HG03139 (cell line): ENCODE data around the gene PMFBP1.

Experiments used
- ATAC-seq: cut with Tn5 transposase; IDR thresholded peaks from one replicate; pipeline ENCODE4 v1.9.1; 2021; ENCODE audit not compliant: unreplicated experiment

The PMFBP1 gene

DNA sequence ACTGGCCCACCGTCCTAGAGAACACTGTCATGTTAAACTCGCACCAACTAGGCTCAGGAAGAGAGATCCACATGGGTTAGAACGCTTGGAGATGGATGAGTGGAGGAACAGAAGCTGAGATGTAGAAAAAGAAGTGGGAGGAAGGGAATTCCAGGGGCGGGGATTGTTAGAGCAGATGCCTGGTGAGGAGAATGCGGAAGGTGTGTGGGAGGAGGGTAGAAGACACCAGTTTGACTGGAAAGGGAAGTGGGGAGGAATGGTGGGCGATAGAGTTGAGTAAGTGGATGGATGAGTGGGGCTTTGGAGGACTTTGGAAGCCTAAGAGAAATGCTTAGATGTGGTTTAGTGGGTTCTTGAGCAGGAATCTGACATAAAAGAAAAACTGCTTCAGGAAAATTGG, 40.9 kb downstream of the PMFBP1 start:
- no peak for ATAC-seq

GRCh38 chr16:72129976-72130656, 41.8 kb downstream of the PMFBP1 start:
- no peak for ATAC-seq

- no peak for ATAC-seq
Observed at GRCh38 chr16:72128701-72129100, 43.3 kb downstream of the PMFBP1 start.

- ATAC-seq: no peak
Observed at GRCh38 chr16:72126429-72126765, 45.6 kb downstream of the PMFBP1 start.

DNA sequence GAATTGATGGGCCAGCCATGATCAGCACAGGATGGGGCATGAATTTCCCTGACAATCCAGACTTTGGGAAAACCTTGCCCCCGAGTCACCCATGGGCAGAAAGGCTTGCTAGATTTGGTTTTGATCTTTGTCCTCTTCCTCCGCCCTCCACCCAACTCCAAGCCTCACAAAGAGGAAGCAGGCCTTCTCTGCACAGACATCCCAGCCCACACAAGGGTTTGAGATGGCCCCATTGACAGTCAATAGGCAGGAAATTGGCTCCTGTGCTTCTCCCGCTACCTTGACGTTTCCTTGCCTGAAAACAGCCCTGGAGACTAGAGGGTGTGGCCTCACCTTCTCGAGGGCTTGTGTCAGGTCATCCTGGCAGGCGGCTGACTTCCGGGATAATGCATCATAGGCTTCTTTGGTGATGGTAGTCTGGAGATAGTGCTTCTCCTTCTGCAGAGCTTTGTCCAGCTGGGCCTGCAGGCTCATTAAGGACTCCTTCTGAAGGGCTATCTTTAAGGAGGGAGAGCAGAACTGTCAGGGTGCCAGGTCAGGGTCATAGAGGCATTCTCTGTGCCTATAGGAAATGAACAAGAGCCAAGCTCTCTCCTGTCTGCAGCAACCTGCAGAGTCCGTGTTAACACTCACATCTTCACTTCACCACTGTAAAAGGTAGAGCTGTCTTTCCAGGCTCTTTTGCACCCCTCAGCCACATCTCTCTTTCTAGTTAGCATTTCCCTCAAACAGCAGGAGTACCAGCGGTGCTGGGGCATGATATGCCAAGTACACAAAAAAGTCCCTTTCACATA, 46.1 kb downstream of the PMFBP1 start:
- no peak for ATAC-seq

DNA sequence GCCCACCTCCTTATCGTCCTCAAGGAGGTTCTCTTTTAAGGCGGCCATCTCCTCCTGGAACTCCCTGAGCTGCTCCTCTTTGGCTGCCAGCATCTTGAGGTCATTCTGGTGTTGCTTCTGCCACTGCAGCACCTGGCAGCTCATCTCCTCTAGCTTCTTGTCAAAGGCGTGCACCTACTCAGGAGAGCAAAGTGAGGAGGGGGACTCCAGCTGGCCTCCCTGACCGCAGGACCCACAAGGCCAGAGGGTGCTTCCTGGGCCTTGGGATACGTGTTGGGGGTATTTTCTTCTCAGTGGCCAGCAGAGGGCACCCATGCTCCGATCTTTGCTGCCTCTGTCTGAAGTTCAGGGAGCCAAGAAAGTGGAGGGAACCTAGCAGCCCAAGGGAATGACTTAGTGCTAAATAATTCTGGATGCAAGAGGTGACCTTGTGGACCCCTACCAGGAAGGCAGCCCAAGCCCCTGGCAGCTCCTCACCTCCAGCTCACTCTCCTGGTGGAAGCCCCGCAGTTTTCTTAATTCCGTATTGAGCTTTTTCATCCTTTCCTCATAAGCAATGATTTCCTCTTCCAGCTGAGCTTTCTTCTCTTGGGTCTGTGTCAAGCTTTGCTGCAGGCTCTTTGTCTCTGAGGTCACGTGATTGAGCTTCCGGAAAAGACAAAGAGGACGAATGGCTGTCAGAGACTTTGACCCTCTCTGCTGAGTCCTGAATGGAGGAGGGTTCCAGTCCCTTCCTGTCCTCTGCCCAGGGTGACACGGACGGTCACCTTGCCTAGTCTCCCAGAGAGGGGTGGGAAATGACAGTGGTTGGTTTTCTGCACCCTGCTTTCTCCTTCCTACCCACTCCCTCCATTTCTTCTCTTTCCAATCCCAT, 47.0 kb downstream of the PMFBP1 start:
- ATAC-seq: no peak

DNA sequence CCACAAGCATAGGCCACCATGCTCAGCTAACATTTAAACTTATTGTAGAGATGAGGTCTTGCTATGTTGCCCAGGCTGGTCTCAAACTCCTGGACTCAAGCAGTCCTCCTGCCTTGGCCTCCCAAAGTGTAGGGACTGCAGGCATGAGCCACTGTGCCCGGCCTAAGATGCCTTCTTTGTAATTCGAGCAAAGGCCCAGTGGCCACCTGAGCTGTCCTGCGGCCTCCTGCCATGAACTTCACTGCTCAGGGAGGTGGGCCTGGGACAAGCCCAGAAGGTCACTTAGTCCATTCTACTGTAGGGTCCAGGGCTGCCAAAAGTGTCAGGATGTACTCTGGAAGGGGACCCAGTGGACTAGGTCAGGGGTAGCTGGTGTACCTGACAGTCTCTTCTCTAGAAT, 47.8 kb downstream of the PMFBP1 start:
- ATAC-seq: no peak

- no peak for ATAC-seq
Observed at GRCh38 chr16:72123426-72123825, 48.5 kb downstream of the PMFBP1 start.

DNA sequence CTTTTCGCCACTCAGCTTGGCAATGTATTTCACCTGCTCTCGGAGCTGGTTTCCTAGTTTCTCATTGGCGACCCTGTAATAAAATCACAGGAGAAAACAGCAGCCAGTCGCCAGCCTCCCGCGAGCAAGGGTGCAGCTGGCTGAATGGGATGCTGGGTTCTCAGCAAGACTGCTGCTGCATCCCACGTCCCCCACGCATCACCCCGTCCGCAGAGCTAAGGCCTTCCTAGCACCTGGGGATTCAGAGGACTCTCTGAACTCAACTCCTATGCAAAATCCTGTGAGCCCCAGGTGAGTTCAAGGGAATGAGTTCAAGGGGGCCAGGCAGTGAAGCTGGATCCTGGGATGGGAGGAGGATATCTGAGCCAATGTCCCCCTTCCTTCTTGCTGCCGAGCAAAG, 49.0 kb downstream of the PMFBP1 start:
- no peak for ATAC-seq

DNA sequence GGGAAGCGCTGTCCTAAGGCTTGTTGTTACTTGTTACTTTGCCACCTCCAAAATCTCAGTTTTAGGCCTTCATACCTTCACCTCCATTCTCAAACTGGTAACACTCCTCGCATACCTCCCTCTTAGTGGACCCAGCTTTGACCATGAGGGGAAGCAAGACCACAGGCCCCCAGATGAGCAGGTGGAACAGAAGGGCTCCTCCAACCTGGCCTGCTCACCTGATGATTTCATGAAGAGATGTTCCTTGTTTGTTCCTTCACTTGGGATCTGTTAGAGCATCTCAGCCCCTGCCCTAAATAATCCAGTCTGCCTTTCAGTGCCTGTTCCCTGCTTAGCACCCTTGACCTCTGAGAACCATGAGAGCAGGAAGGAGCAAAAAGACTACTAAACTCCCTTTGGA, 49.6 kb downstream of the PMFBP1 start:
- no peak for ATAC-seq

- ATAC-seq: no peak
Observed at GRCh38 chr16:72120026-72120425, 51.9 kb downstream of the PMFBP1 start.

DNA sequence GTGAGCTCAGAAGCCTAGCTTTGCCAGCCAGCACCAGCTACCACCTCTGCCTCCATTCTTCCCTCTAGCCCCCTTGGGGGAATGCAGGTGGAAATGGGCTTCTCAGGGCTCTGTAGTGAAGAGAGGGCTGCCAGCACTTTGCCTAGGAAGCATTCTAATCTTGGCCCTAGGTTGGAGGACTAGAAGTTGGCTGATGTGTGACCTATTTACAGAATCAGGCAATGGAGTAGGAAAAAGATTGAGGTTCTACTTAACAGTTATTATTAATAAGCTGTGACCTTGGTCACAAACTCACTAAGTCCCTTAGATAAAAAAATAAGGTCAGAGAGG, 58.4 kb downstream of the PMFBP1 start:
- no peak for ATAC-seq

- no peak for ATAC-seq
Observed at GRCh38 chr16:72112906-72113615, 58.9 kb downstream of the PMFBP1 start.

DNA sequence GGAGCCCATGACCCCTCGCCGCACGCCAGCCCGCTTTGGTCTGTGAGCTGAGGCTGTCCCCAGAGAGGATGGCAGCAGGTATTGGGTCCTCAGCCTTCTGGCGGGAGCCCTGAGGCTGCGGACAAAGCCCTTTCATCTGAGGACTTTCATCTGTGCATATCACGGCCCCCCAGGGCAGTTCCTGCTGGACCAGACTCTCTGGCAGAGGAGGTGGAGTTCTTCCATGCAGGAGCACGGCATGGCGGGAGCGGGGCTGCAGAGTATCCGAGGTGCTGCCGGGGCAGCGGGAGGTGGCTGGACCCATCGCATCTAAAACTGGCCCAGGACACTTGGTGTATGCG, 59.5 kb downstream of the PMFBP1 start:
- no peak for ATAC-seq

DNA sequence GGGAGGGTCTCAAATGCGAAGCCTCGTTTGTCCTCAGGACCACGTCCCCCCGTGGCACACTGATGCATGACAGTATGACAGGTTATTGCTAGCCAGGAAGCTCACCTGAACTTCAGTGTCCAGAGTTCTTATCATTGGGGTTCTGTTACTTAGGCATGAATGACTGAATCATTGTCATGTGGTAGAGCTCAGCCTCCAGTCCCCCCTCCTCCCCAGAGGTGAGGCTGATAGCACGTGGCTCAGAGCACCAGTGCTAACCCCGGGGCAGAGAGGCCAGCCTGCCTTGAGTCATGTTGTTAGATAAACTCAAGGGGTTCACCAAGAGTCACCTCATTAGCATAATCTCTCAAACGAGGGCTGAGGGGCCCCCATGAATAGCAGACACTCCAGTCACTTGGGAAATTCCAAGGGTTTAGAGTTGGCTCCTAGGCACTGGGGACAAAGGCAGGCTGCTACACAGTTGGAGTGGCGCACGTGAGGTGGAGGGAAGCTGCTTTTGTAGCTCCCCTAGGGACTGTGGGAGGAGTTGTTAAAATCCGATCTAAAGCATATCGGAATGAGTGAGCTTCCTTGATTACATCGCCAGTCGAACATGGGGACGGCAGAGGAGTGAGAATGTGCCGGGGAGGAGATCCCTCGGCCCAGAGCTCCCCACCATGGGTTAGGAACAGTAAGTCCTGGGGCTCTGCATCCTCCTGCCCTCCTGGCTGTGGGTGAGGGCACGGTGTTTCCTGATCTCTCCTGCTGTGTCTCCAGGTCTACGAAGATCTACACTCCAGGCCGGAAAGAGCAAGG, 60.1 kb downstream of the PMFBP1 start:
- ATAC-seq: no peak

- no peak for ATAC-seq
Observed at GRCh38 chr16:72110662-72111615, 61.0 kb downstream of the PMFBP1 start.

DNA sequence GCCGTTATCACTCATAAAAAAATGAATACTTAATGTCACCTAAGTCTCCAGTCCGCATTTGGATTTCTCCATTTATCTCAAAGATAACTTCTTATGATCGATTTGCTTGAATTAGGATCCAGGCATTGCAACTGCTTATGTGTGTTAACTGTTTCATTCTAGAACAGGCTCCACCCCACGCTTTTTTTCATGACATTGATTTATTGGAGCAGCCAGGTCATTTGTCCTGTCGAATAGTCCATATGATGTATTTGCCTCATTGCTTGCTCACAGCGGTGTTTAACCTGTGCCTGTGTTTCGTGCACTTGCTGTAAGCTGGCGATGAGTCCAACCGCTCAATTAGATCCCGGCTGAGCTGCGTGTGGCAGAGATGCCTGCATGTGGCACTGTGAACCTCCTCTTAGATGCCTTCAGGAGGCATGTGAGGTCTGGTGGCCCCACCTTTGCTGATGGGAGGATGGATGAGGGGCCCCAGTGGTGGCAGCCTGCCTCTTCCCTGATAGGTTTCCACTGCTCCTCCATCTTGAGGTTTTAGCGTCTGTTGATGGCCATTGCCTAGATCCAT, 61.9 kb downstream of the PMFBP1 start:
- no peak for ATAC-seq

GRCh38 chr16:72109300-72109699, 62.7 kb downstream of the PMFBP1 start:
- no peak for ATAC-seq
